ENCODE measurements around the gene PSMC5.
A peak's percentile ranks its signal among the peaks of the same experiment; 100 is the strongest.

DNA sequence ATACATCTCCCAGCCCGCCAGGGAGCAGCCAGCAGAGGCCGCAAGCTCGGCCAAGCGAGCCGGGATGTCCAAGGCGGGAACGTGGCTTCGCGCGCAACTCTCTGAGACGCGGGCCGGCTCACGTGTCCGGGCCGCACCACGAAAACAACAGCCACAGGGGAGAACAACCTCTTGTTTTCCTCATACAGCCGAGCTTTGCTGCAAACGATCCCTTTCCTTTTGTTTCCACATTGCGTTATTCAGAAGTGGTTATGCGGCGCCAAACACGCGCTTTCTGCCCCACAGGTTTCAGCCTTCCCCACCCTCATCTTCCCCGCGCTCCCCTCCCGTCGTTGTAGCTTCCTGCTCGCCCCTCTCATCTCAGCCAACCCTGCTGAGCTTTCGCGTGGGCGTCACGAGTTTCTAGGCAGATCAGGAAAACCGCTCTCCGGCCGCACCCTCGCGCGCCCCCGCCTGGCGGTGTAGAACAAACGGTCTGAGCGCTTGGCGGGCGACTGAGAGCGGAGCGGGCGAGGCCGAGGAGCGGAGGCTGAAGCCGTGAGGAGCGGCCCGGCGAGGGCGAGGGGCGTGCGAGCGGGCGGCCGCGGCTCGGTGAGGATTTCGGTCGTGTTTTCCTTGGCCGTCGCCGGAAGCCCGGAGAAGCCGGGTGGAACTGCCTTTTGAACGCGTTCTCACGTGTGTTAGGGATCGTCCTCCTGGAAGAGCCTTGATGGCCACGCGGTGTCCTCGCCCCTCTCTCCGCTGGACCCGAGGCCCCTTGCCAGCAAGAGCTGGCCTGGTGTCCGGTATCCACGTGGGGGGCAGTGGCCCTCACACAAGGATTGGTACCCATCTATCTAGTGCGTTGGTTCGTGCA is 21.8 kb downstream of the PSMC5 start:
- peak; percentile 87 for TF ChIP-seq CREB1 (IDR thresholded peaks at IDR 0.05; ENCODE audit: low read depth)
- TF ChIP-seq EP300 (IDR thresholded peaks at IDR 0.05; ENCODE audit: borderline replicate concordance): peak; percentile 17; the same call in 1 of the 2 replicates
- TF ChIP-seq, protein P1, sequence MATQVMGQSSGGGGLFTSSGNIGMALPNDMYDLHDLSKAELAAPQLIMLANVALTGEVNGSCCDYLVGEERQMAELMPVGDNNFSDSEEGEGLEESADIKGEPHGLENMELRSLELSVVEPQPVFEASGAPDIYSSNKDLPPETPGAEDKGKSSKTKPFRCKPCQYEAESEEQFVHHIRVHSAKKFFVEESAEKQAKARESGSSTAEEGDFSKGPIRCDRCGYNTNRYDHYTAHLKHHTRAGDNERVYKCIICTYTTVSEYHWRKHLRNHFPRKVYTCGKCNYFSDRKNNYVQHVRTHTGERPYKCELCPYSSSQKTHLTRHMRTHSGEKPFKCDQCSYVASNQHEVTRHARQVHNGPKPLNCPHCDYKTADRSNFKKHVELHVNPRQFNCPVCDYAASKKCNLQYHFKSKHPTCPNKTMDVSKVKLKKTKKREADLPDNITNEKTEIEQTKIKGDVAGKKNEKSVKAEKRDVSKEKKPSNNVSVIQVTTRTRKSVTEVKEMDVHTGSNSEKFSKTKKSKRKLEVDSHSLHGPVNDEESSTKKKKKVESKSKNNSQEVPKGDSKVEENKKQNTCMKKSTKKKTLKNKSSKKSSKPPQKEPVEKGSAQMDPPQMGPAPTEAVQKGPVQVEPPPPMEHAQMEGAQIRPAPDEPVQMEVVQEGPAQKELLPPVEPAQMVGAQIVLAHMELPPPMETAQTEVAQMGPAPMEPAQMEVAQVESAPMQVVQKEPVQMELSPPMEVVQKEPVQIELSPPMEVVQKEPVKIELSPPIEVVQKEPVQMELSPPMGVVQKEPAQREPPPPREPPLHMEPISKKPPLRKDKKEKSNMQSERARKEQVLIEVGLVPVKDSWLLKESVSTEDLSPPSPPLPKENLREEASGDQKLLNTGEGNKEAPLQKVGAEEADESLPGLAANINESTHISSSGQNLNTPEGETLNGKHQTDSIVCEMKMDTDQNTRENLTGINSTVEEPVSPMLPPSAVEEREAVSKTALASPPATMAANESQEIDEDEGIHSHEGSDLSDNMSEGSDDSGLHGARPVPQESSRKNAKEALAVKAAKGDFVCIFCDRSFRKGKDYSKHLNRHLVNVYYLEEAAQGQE (IDR thresholded peaks at IDR 0.05; ENCODE audit: low read depth): no peak
- TF ChIP-seq NFIC (IDR thresholded peaks at IDR 0.05): no peak
- TF ChIP-seq MAX (IDR thresholded peaks at IDR 0.05): peak; percentile 100
- TF ChIP-seq FOXM1 (IDR thresholded peaks at IDR 0.05; ENCODE audit: borderline replicate concordance, low read depth): no peak
- TF ChIP-seq CEBPB (IDR thresholded peaks at IDR 0.05): no peak
- TF ChIP-seq USF1 (IDR thresholded peaks at IDR 0.05): peak; percentile 93
